HEK293 (cell line): Measurements from ENCODE around the gene CYP27A1.

Source experiments
- CTCF ChIA-PET: fragments of 350-600 bp; formaldehyde crosslinking; extraction: SDS; loops from one replicate; lab custom pipeline; 2021; ENCODE audit warnings: antibody characterized with exemption; lab: Yijun Ruan, JAX
- POLR2A ChIA-PET: fragments of 300-600 bp; formaldehyde crosslinking; extraction: SDS; loops from one replicate; lab custom pipeline; 2020; ENCODE audit warnings: antibody characterized with exemption, inconsistent platforms; lab: Yijun Ruan, JAX
- H3K27ac ChIP-seq: fragments of 200-500 bp; sonication (Bioruptor generic); 2 replicates; pipeline ENCODE4 v1.5.1; 2014; ENCODE audit warnings: low read depth, low read length, control low read depth, inconsistent platforms; ENCODE audit errors: extremely low read depth
- H3K36me3 ChIP-seq, 2 experiments: fragments of 200-500 bp in 1 of 2; sonication (Bioruptor generic) in 1 of 2; 1 replicate in 1 of 2; 2 replicates in 1 of 2; pipeline ENCODE4 v1.5.1; 2014 to 2017; ENCODE audit warnings: inconsistent platforms in 2 of 2, low read length in 2 of 2; ENCODE audit not compliant: control insufficient read depth in 2 of 2, insufficient read depth in 1 of 2
- H3K4me1 ChIP-seq: fragments of 200-500 bp; sonication (Bioruptor generic); 2 replicates; pipeline ENCODE4 v1.5.1; 2014; ENCODE audit warnings: mild to moderate bottlenecking, low read length, inconsistent platforms; ENCODE audit not compliant: control insufficient read depth, insufficient read depth
- H3K4me3 ChIP-seq: 2 replicates; pipeline ENCODE4 v1.5.1; 2011; ENCODE audit warnings: low read depth, mild to moderate bottlenecking, control low read depth, low read length, moderate library complexity
- H3K9me3 ChIP-seq: fragments of 200-500 bp; sonication (Bioruptor generic); 2 replicates; pipeline ENCODE4 v1.5.1; 2014; ENCODE audit warnings: low read depth, low read length, inconsistent platforms; ENCODE audit not compliant: control insufficient read depth, insufficient read depth
- GLIS1 ChIP-seq: fragments of 450-650 bp; formaldehyde crosslinking; IDR thresholded peaks from 2 replicates; pipeline ENCODE4 v1.5.1; 2016; ENCODE audit warnings: missing biosample characterization, missing genetic modification characterization
- IKZF3 ChIP-seq: fragments of 450-650 bp; IDR thresholded peaks from 2 replicates; pipeline ENCODE4 v1.5.0; 2018; ENCODE audit warnings: missing biosample characterization, mild to moderate bottlenecking, missing genetic modification characterization, moderate library complexity
- INSM2 ChIP-seq: fragments of 450-650 bp; formaldehyde crosslinking; IDR thresholded peaks from 2 replicates; pipeline ENCODE4 v1.5.1; 2016; ENCODE audit warnings: missing biosample characterization, missing genetic modification characterization
- KLF8 ChIP-seq: fragments of 450-650 bp; formaldehyde crosslinking; IDR thresholded peaks from 2 replicates; pipeline ENCODE4 v1.5.1; 2016; ENCODE audit warnings: missing biosample characterization, missing genetic modification characterization
- MZF1 ChIP-seq: fragments of 450-650 bp; formaldehyde crosslinking; IDR thresholded peaks from 2 replicates; pipeline ENCODE4 v1.5.1; 2017; ENCODE audit warnings: missing biosample characterization, missing genetic modification characterization, borderline replicate concordance
- PATZ1 ChIP-seq: fragments of 450-650 bp; formaldehyde crosslinking; IDR thresholded peaks from 2 replicates; pipeline ENCODE4 v1.5.1; 2016; ENCODE audit warnings: missing biosample characterization, missing genetic modification characterization
- SP2 ChIP-seq: fragments of 450-650 bp; formaldehyde crosslinking; IDR thresholded peaks from 2 replicates; pipeline ENCODE4 v1.5.1; 2016; ENCODE audit warnings: missing biosample characterization, missing genetic modification characterization
- WT1 ChIP-seq: fragments of 450-650 bp; formaldehyde crosslinking; IDR thresholded peaks from 2 replicates; pipeline ENCODE4 v1.5.1; 2016; ENCODE audit warnings: missing biosample characterization, missing genetic modification characterization
- ZBTB17 ChIP-seq: fragments of 450-650 bp; formaldehyde crosslinking; IDR thresholded peaks from 2 replicates; pipeline ENCODE4 v1.5.1; 2016; ENCODE audit warnings: missing biosample characterization, missing genetic modification characterization
- ZBTB8A ChIP-seq: fragments of 450-650 bp; formaldehyde crosslinking; IDR thresholded peaks from 2 replicates; pipeline ENCODE4 v1.5.1; 2016; ENCODE audit warnings: missing biosample characterization, missing genetic modification characterization
- ZFP3 ChIP-seq: fragments of 450-650 bp; formaldehyde crosslinking; IDR thresholded peaks from 2 replicates; pipeline ENCODE4 v1.5.1; 2016; ENCODE audit warnings: low read depth, missing biosample characterization, missing genetic modification characterization
- ZNF114 ChIP-seq: fragments of 450-650 bp; formaldehyde crosslinking; IDR thresholded peaks from 2 replicates; pipeline ENCODE4 v1.5.0; 2017; ENCODE audit warnings: missing biosample characterization, missing genetic modification characterization
- ZNF248 ChIP-seq: fragments of 450-650 bp; formaldehyde crosslinking; IDR thresholded peaks from 2 replicates; pipeline ENCODE4 v1.5.1; 2017; ENCODE audit warnings: missing biosample characterization, missing genetic modification characterization
- ZNF266 ChIP-seq: fragments of 450-650 bp; formaldehyde crosslinking; IDR thresholded peaks from 2 replicates; pipeline ENCODE4 v1.5.1; 2016; ENCODE audit warnings: missing biosample characterization, missing genetic modification characterization, low read depth
- ZNF324 ChIP-seq: fragments of 450-650 bp; formaldehyde crosslinking; IDR thresholded peaks from 2 replicates; pipeline ENCODE4 v1.5.1; 2016; ENCODE audit warnings: missing biosample characterization, missing genetic modification characterization
- ZNF341 ChIP-seq: fragments of 450-650 bp; formaldehyde crosslinking; IDR thresholded peaks from 2 replicates; pipeline ENCODE4; 2016; ENCODE audit warnings: low read depth, missing biosample characterization, missing genetic modification characterization
- ZNF366 ChIP-seq: fragments of 450-650 bp; formaldehyde crosslinking; conservative IDR thresholded peaks from 2 replicates; pipeline ENCODE4 v1.5.1; 2016; ENCODE audit warnings: missing biosample characterization, missing genetic modification characterization
- ZNF530 ChIP-seq: fragments of 450-650 bp; formaldehyde crosslinking; IDR thresholded peaks from 2 replicates; pipeline ENCODE4 v1.5.1; 2016; ENCODE audit warnings: low read depth, missing biosample characterization, missing genetic modification characterization
- ZNF600 ChIP-seq: fragments of 450-650 bp; formaldehyde crosslinking; IDR thresholded peaks from 2 replicates; pipeline ENCODE4 v1.5.1; 2016; ENCODE audit warnings: missing biosample characterization, missing genetic modification characterization
- TF ChIP-seq, protein P1 (sequence below): fragments of 450-650 bp; formaldehyde crosslinking; IDR thresholded peaks from 2 replicates; pipeline ENCODE4 v1.5.1; 2017; ENCODE audit warnings: missing biosample characterization, missing genetic modification characterization

The CYP27A1 gene

DNA sequence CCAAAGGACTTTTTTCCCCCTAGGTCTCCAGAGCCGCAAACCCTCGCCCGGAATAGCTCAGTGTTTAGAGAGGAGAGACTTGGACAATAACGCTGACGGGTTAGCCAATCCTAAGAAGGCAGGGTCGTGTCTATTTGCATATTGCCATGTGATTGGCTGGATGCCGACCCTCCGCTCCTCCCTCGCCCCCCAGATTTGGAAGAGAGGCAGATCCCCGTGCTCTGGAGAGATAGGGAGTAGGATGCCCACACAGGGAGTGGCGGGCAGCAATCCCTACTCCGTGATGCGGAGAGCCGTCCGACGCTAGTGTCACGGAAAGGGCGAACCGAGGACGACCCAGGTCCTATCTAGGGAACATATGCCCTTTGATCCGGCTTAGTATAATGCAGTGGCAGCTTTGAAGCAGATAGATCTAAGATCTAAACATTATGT lies 79.0 kb downstream of the CYP27A1 start:
- ChIA-PET POLR2A (interaction anchor here (0.7 to 1.5 kb wide), 3 partner anchors 20 to 48 kb away, joined by 3 to 6 read pairs (median 3); partner anchors contain the start of gene WNT10A), CTCF (interaction anchor here (0.6 to 10.4 kb wide), 7 partner anchors 9 to 147 kb away, joined by 3 to 71 read pairs (median 4); no protein-coding TSS in a partner anchor)
- H3K4me1 ChIP-seq: peaks cover 16% of the 10 kb centered on the region
- TF ChIP-seq WT1 (peak; percentile 51; the same call in 1 of the 2 replicates), PATZ1 (tag by site-specific recombination) (0 out of 2 replicates have a peak, but pooled peaks have one; percentile 5), ZNF266 (tag by site-specific recombination) (no peak), ZNF366 (tag by site-specific recombination) (peak; percentile 73), ZNF114 (tag by site-specific recombination) (no peak), IKZF3 (tag by site-specific recombination) (peak; percentile 90), GLIS1 (peak; percentile 78), ZNF600 (tag by site-specific recombination) (peak; percentile 76), KLF8 (tag by site-specific recombination) (no peak), MZF1 (tag by site-specific recombination) (peak; percentile 65; the same call in 1 of the 2 replicates), ZBTB17 (tag by site-specific recombination) (peak; percentile 86), ZBTB8A (tag by site-specific recombination) (no peak), SP2 (tag by site-specific recombination) (peak; percentile 63), ZNF341 (tag by site-specific recombination) (peak; percentile 68), INSM2 (peak; percentile 66; the same call in 1 of the 2 replicates)
- TF ChIP-seq, protein P1, sequence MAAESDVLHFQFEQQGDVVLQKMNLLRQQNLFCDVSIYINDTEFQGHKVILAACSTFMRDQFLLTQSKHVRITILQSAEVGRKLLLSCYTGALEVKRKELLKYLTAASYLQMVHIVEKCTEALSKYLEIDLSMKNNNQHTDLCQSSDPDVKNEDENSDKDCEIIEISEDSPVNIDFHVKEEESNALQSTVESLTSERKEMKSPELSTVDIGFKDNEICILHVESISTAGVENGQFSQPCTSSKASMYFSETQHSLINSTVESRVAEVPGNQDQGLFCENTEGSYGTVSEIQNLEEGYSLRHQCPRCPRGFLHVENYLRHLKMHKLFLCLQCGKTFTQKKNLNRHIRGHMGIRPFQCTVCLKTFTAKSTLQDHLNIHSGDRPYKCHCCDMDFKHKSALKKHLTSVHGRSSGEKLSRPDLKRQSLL: peak; percentile 36; the same call in 1 of the 2 replicates
- no peaks in the 10 kb centered on the region for H3K36me3 ChIP-seq
- H3K4me3 ChIP-seq: no peak overlapping the region
- H3K9me3 ChIP-seq: no peaks in the 10 kb centered on the region
- H3K27ac ChIP-seq: no peak overlapping the region

DNA sequence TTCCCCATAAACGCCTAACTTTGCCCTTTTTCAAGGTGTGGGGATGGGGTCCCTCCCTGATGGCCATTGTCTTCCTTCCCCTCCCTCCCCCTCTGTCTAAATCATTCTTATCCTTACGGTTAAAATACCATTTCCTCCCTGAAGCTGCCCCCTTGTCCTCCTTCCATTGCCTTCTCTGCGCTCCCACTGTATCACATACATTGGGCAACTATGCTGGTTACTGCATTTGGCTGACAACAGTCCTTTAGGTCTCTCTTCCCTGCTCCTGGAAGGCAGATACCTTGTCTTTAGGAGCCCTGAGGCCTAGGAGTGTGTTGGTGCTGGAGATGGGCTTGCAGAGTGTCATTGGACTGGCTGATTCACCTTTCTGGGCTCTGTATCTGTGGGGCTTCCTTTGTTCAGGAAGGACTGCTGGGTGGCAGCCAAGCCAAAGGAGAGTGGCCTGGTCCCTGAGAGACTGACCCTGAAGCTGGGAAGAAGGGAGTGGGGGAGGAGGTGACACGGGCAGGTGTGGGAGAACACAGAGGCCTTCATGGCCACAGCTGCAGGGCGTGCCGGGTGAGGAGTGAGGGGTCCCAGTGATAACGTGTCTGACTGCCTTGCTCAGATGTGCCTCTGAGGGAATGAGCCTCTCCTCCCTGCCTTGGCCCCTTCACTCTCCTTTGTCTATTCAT lies 79.8 kb downstream of the CYP27A1 start:
- ChIA-PET CTCF (interaction anchor here (0.5 to 10.4 kb wide), 4 partner anchors 14 to 118 kb away, joined by 4 to 71 read pairs (median 6); no protein-coding TSS in a partner anchor), POLR2A (interaction anchor here (1.5 kb wide), 1 partner anchor 35 kb away, joined by 3 read pairs; no protein-coding TSS in a partner anchor)
- H3K36me3 ChIP-seq: no peaks in the 10 kb centered on the region
- no peak for TF ChIP-seq ZFP3 (tag by site-specific recombination)
- no peak for TF ChIP-seq SP2 (tag by site-specific recombination)
- TF ChIP-seq ZNF248 (tag by site-specific recombination): no peak
- no peak for TF ChIP-seq ZNF324 (tag by site-specific recombination)
- no peak for TF ChIP-seq ZNF530 (tag by site-specific recombination)
- TF ChIP-seq, all 188 proteins: peak for 0
- no peak overlapping the region for H3K4me3 ChIP-seq
- no peaks in the 10 kb centered on the region for H3K9me3 ChIP-seq
- no peak overlapping the region for H3K27ac ChIP-seq
- peaks cover 13% of the 10 kb centered on the region for H3K4me1 ChIP-seq
